Caco-2 (cell line): ENCODE results near the gene MRM3. TPM values are rescaled to one million over a fixed set of nuclear protein-coding genes. Genes with fewer than 3 reads are reported as not detected.

ENCODE experiments used
- BruUV-seq: library from RNA; stranded (reverse); fragments of 400-500 nt; replicated peaks from 2 replicates; lab custom pipeline; 2021; lab: Mats Ljungman, UMichigan
- CTCF ChIA-PET: fragments of 300-600 bp; sonication (Branson Sonifier 250); formaldehyde crosslinking; loops from one replicate; lab custom pipeline; 2022; ENCODE audit warnings: antibody characterized with exemption; lab: Charles Lee
- POLR2A ChIA-PET: fragments of 300-600 bp; sonication (Branson Sonifier 250); formaldehyde crosslinking; loops from one replicate; lab custom pipeline; 2022; ENCODE audit warnings: antibody characterized with exemption; lab: Charles Lee
- DNase-seq, 2 experiments: peaks; one replicate each; pipeline versions ENCODE4 v3.0.0 to v3.0.0-alpha.2; 2020 to 2022
- H3K27me3 ChIP-seq: replicated peaks from 2 replicates; pipeline ENCODE4 v1.6.0; 2011; ENCODE audit warnings: low read length; ENCODE audit not compliant: control insufficient read depth, insufficient read depth
- H3K36me3 ChIP-seq: 2 replicates; pipeline ENCODE4 v1.5.1; 2011; ENCODE audit warnings: low read length; ENCODE audit not compliant: control insufficient read depth, insufficient read depth
- H3K4me1 ChIP-seq: fragments of 250-450 bp; sonication (Bioruptor Pico); 2 replicates; pipeline ENCODE4 v1.5.1; 2020; ENCODE audit warnings: mild to moderate bottlenecking
- H3K4me3 ChIP-seq: 2 replicates; pipeline ENCODE4 v1.5.1; 2011; ENCODE audit warnings: low read depth, mild to moderate bottlenecking, control low read depth, low read length
- H3K9me3 ChIP-seq: fragments of 250-450 bp; sonication (Bioruptor Pico); 2 replicates; pipeline ENCODE4 v1.5.1; 2020; ENCODE audit warnings: mild to moderate bottlenecking, moderate library complexity
- H3K27ac Mint-ChIP-seq: one replicate; pipeline ENCODE4 v1.8.0; 2022; ENCODE audit warnings: mixed read lengths; ENCODE audit not compliant: unreplicated experiment
- H3K27me3 Mint-ChIP-seq: one replicate; pipeline ENCODE4 v1.8.0; 2022; ENCODE audit warnings: mixed read lengths; ENCODE audit not compliant: insufficient read depth, unreplicated experiment
- H3K36me3 Mint-ChIP-seq: one replicate; pipeline ENCODE4 v1.8.0; 2022; ENCODE audit warnings: mild to moderate bottlenecking, mixed read lengths; ENCODE audit not compliant: insufficient read depth, unreplicated experiment
- H3K4me1 Mint-ChIP-seq: one replicate; pipeline ENCODE4 v1.8.0; 2022; ENCODE audit warnings: low read depth, mixed read lengths; ENCODE audit not compliant: unreplicated experiment
- H3K4me3 Mint-ChIP-seq: one replicate; pipeline ENCODE4 v1.8.0; 2022; ENCODE audit warnings: mild to moderate bottlenecking, moderate library complexity, mixed read lengths; ENCODE audit not compliant: unreplicated experiment
- H3K9me3 Mint-ChIP-seq: one replicate; pipeline ENCODE4 v1.8.0; 2022; ENCODE audit warnings: mixed read lengths; ENCODE audit not compliant: unreplicated experiment
- intact Hi-C: fragments of 100-400 bp; cut with micrococcal nuclease; formaldehyde crosslinking; loops from one replicate; pipeline ENCODE4 v1.10.0; 2022; ENCODE audit not compliant: unreplicated experiment
- total RNA-seq: library from RNA; stranded (reverse); gene quantifications from 2 replicates; pipeline ENCODE4 v1.2.3, GENCODE V29; 2022
- TF ChIP-seq, protein P1 (sequence below), 2 experiments: fragments of 200-600 bp in 1 of 2; IDR thresholded peaks; 1 replicate in 1 of 2; 2 replicates in 1 of 2; pipeline versions ENCODE4 v1.5.1 to v1.8.0; 2011 to 2022; ENCODE audit warnings: antibody characterized with exemption in 1 of 2, control low read depth in 1 of 2, inconsistent platforms in 1 of 2, low read depth in 1 of 2, low read length in 1 of 2, mild to moderate bottlenecking in 1 of 2, moderate library complexity in 1 of 2; ENCODE audit not compliant: insufficient read depth in 1 of 2, severe bottlenecking in 1 of 2, unreplicated experiment in 1 of 2

MRM3 gene
- total RNA-seq, 1 experiment from 2014 or later: 14.1 TPM

- POLR2A ChIA-PET: no interaction called here
- Histone ChIP-seq H3K27me3 (no peaks in the 10 kb centered on the region), H3K4me3 (no peak overlapping the region), H3K4me1 (no peaks in the 10 kb centered on the region), H3K9me3 (no peaks in the 10 kb centered on the region), H3K36me3 (no peaks in the 10 kb centered on the region; the same call in 1 of the 2 replicates)
- no peak for DNase-seq
- H3K4me1 Mint-ChIP-seq: no peaks in the 10 kb centered on the region
- TSS peak; percentile 13 for BruUV-seq
- no peaks in the 10 kb centered on the region for H3K9me3 Mint-ChIP-seq
- peaks cover 30% of the 10 kb centered on the region for H3K36me3 Mint-ChIP-seq
- intact Hi-C loops: no loop called here
- no peaks in the 10 kb centered on the region for H3K27me3 Mint-ChIP-seq
- no peak overlapping the region for H3K4me3 Mint-ChIP-seq
- CTCF ChIA-PET: no interaction called here
- H3K27ac Mint-ChIP-seq: no peak overlapping the region
- TF ChIP-seq, protein P1, sequence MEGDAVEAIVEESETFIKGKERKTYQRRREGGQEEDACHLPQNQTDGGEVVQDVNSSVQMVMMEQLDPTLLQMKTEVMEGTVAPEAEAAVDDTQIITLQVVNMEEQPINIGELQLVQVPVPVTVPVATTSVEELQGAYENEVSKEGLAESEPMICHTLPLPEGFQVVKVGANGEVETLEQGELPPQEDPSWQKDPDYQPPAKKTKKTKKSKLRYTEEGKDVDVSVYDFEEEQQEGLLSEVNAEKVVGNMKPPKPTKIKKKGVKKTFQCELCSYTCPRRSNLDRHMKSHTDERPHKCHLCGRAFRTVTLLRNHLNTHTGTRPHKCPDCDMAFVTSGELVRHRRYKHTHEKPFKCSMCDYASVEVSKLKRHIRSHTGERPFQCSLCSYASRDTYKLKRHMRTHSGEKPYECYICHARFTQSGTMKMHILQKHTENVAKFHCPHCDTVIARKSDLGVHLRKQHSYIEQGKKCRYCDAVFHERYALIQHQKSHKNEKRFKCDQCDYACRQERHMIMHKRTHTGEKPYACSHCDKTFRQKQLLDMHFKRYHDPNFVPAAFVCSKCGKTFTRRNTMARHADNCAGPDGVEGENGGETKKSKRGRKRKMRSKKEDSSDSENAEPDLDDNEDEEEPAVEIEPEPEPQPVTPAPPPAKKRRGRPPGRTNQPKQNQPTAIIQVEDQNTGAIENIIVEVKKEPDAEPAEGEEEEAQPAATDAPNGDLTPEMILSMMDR (IDR thresholded peaks at IDR 0.05; ENCODE audit: insufficient read depth in 1 of 2, low read depth in 1 of 2, low read length in 1 of 2, severe bottlenecking in 1 of 2, unreplicated experiment in 1 of 2): no peak
Observed at GRCh38 chr17:742147-742793, 39.9 kb upstream of the MRM3 start.

GRCh38 chr17:743139-743538, 39.0 kb upstream of the MRM3 start:
- no peak overlapping the region for H3K27ac Mint-ChIP-seq
- ChIA-PET POLR2A (no interaction called here), CTCF (interaction anchor here (0.7 kb wide), 1 partner anchor 435 kb away, joined by 3 read pairs; no protein-coding TSS in a partner anchor)
- no peaks in the 10 kb centered on the region for H3K27me3 ChIP-seq
- H3K4me3 ChIP-seq: no peak overlapping the region
- intact Hi-C loops: no loop called here
- no peaks in the 10 kb centered on the region for H3K4me1 ChIP-seq
- BruUV-seq: no TSS peak
- H3K4me3 Mint-ChIP-seq: no peak overlapping the region
- no peaks in the 10 kb centered on the region for H3K9me3 ChIP-seq
- H3K27me3 Mint-ChIP-seq: no peaks in the 10 kb centered on the region
- no peaks in the 10 kb centered on the region for H3K4me1 Mint-ChIP-seq
- no peaks in the 10 kb centered on the region for H3K9me3 Mint-ChIP-seq
- TF ChIP-seq, protein P1 (IDR thresholded peaks at IDR 0.05; ENCODE audit: insufficient read depth in 1 of 2, low read depth in 1 of 2, low read length in 1 of 2, severe bottlenecking in 1 of 2, unreplicated experiment in 1 of 2): no peak
- DNase-seq: no peak
- H3K36me3 Mint-ChIP-seq: peaks cover 30% of the 10 kb centered on the region
- no peaks in the 10 kb centered on the region; the same call in 1 of the 2 replicates for H3K36me3 ChIP-seq

DNA sequence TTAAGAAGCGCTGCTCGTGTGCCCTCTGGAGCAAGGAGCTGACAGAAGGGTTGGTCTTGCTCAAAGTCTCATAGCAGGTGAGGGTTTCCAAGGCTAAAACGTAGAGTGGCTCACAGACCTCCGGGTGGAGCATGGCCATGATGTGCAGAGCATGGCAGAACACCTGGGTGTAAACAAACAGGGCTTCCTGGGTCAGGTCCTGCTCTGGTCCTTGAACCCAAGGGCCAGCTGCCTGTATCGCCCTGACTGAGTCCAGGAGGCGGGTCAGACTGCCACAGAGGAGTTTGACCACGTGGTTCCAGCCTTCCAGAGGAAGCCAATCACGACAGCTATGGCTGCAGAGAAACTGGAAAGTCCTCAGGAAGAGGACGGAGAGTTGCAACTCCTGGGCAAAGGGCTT, 37.2 kb upstream of the MRM3 start:
- Histone ChIP-seq H3K4me1 (no peaks in the 10 kb centered on the region), H3K27me3 (no peaks in the 10 kb centered on the region), H3K36me3 (no peaks in the 10 kb centered on the region; the same call in 1 of the 2 replicates), H3K9me3 (no peaks in the 10 kb centered on the region), H3K4me3 (no peak overlapping the region)
- peaks cover 30% of the 10 kb centered on the region for H3K36me3 Mint-ChIP-seq
- CTCF ChIA-PET: no interaction called here
- H3K4me1 Mint-ChIP-seq: no peaks in the 10 kb centered on the region
- H3K27me3 Mint-ChIP-seq: no peaks in the 10 kb centered on the region
- no peak for DNase-seq
- POLR2A ChIA-PET: no interaction called here
- no TSS peak for BruUV-seq
- intact Hi-C loops: no loop called here
- TF ChIP-seq, protein P1 (IDR thresholded peaks at IDR 0.05; ENCODE audit: insufficient read depth in 1 of 2, low read depth in 1 of 2, low read length in 1 of 2, severe bottlenecking in 1 of 2, unreplicated experiment in 1 of 2): no peak
- no peak overlapping the region for H3K27ac Mint-ChIP-seq
- no peak overlapping the region for H3K4me3 Mint-ChIP-seq
- no peaks in the 10 kb centered on the region for H3K9me3 Mint-ChIP-seq
